ENCODE measurements around the gene FOXO3.

GRCh38 chr6:108699290-108700041 is 138.7 kb downstream of the FOXO3 start:
- no peak for TF ChIP-seq CTCF (conservative IDR thresholded peaks at IDR 0.05 in 1 of 2, IDR thresholded peaks at IDR 0.05 in 1 of 2; ENCODE audit: low read depth in 1 of 2, low read length in 2 of 2)
- no peak for TF ChIP-seq EZH2 (IDR thresholded peaks at IDR 0.05; ENCODE audit: low read length, missing control alignments)
